ENCODE results near the gene KPNB1. TPM values are rescaled to one million over a fixed set of nuclear protein-coding genes. Genes with fewer than 3 reads are reported as not detected.

Gene KPNB1
- total and polyA plus RNA-seq, 10 donors, result 37.0 to 331 (median 250) TPM

DNA sequence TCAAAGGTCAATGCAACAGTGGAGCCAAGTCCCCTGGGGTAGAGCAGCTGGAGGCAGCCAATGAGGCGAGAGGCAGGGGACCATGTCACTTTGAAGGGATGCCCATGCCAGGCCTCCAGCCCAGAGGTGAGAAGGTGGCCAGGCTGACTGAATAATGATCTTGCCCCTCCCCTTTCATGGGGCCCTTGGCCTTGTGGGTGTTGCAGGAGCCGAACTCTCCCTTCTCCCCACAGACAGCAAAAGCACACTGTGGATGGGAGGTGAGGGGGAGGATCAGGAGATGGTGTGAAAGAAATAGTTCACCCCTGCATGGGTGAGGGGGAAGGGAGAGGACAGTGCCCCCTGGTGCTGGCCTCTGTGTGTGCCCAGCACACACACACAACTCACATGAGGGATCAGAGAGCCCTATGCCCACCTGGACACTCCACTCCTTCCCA lies 67.6 kb downstream of the KPNB1 start:
- peak; percentile 72 for DNase-seq
- Histone ChIP-seq H3K4me3 (no peak overlapping the region), H3K27ac (peak overlapping the region in 3 of 8 donors; percentile 56 to 80 (median 61)), H3K4me1 (peaks cover 9 to 100% (median 94%) of the 10 kb centered on the region in 6 donors), H3K27me3 (replicated peaks in 1 of 7) (peaks cover 0 to 44% (median 19%) of the 10 kb centered on the region in 7 donors), H3K36me3 (no peaks in the 10 kb centered on the region), H3K9me3 (no peaks in the 10 kb centered on the region)
- TF ChIP-seq POLR2AphosphoS5 (IDR thresholded peaks at IDR 0.05) (no peak), CTCF (IDR thresholded peaks at IDR 0.05 in 8 of 11, conservative IDR thresholded peaks at IDR 0.05 in 3 of 11) (peak in 9 of 11 experiments; percentile 18 to 65 (median 45))
- 33 to 65% (median 52%) methylated on average over 2 of the region's 2 CpGs for WGBS, 5 donors
- intact Hi-C loops (cut with DNase I; ENCODE audit: low total_unique reads), result no loop called here

DNA sequence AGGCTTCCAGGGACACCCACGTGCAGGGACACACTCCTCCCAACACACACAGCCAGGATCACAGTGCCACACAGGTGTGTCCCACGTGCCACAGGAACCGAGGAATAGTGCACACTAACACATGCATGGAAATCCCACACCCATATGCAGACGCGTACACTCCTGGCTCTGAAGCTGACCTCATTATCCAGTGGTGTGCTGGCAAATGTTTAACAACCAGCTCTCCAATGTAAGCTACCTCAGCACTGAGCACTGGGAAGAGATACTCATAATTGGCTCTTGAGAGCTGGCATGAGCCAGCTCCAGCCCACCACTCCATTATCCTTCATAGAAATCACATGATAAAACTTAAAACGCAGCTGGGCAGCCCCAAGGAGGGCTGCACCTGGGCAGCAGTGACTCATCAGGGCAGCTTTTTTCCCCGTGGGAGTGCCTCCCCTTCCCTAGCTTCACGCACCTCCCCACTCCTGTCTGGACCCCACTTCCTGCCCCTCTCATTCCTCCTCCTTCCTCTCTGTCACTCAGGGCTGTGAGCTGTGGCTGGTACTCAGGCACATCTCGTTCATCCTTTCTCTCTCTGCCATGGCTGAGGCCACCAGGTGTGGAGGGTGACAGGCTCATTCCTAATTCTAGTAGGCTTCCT lies 68.4 kb downstream of the KPNB1 start:
- WGBS, 5 donors, result 27 to 38% (median 33%) methylated on average over 9 of the region's 9 CpGs
- Histone ChIP-seq H3K27ac (peak overlapping the region in 4 of 8 donors; percentile 5 to 80 (median 36)), H3K4me1 (peaks cover 9 to 92% (median 88%) of the 10 kb centered on the region in 6 donors), H3K4me3 (no peak overlapping the region), H3K27me3 (replicated peaks in 1 of 7) (peaks cover 0 to 51% (median 28%) of the 10 kb centered on the region in 7 donors), H3K36me3 (no peaks in the 10 kb centered on the region), H3K9me3 (no peaks in the 10 kb centered on the region)
- no peak for DNase-seq
- intact Hi-C loops (cut with DNase I; ENCODE audit: low total_unique reads), result no loop called here
- TF ChIP-seq POLR2AphosphoS5 (IDR thresholded peaks at IDR 0.05) (no peak), POLR2A (IDR thresholded peaks at IDR 0.05) (no peak), CTCF (IDR thresholded peaks at IDR 0.05 in 8 of 11, conservative IDR thresholded peaks at IDR 0.05 in 3 of 11) (no peak)

DNA sequence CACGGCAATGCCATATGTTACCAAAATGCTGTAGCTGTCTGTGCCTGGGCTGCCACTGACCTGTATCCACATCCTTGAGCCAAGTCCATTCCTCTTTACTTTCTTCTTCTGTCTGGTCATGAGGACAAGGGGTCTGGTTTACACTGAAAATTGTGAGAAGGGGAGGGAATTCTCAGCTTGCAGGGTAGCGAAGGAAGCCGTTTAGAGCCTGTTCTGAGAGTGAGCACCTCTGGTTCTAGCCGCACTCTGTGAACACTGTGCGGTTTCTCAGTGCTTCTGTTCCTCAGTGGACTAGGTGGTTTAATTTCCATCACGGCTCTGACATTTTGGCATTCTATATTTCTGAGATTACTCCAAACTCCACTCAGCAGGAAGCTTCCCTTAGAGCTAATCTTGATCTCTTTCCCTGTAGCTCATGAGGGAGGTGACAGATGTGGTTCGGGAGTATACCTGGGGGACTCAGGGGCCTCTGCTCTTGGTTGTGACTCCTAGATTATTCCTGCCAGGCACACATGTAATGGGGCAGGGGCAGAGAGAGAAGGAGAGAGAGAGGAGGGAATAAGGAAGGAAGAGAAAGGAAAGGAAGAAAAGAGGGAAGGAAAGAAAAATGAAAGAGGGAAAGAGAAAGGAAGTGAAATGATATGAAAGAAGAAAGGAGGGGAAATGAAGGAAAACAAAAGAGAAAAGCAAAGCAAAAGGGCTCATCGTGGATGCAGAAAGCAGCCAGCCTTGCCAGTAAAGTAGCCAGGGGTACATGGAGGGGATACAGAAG lies 69.1 kb downstream of the KPNB1 start:
- Histone ChIP-seq H3K4me1 (peaks cover 9 to 85% (median 81%) of the 10 kb centered on the region in 6 donors), H3K27ac (peak overlapping the region in 4 of 8 donors; percentile 5 to 80 (median 48)), H3K4me3 (no peak overlapping the region), H3K27me3 (replicated peaks in 1 of 7) (peaks cover 0 to 57% (median 30%) of the 10 kb centered on the region in 7 donors), H3K9me3 (no peaks in the 10 kb centered on the region), H3K36me3 (no peaks in the 10 kb centered on the region)
- TF ChIP-seq CTCF (IDR thresholded peaks at IDR 0.05 in 8 of 11, conservative IDR thresholded peaks at IDR 0.05 in 3 of 11) (no peak), POLR2AphosphoS5 (IDR thresholded peaks at IDR 0.05) (no peak), POLR2A (IDR thresholded peaks at IDR 0.05) (no peak)
- intact Hi-C loops (cut with DNase I; ENCODE audit: low total_unique reads), result no loop called here
- WGBS, 5 donors, result 28 to 46% (median 38%) methylated on average over 8 of the region's 8 CpGs
- DNase-seq, result no peak

Measured in spleen (tissue), 11 donors.